ENCODE measurements around the gene GJC1. TPM values are rescaled to one million over a fixed set of nuclear protein-coding genes. Genes with fewer than 3 reads are reported as not detected.
A peak's percentile ranks its signal among the peaks of the same experiment; 100 is the strongest.

GJC1 gene
- total RNA-seq, 1 donor from 2014 or later: 0.53 TPM

GRCh38 chr17:44779211-44780025 lies 50.7 kb downstream of the GJC1 start:
- DNase-seq (ENCODE audit: low spot score) (peak; percentile 73), ATAC-seq (peak; percentile 54)

- DNase-seq (ENCODE audit: low spot score) (no peak), ATAC-seq (no peak)
Measured at GRCh38 chr17:44778656-44779210, 51.4 kb downstream of the GJC1 start.

GRCh38 chr17:44777394-44778348 lies 52.4 kb downstream of the GJC1 start:
- ATAC-seq (no peak), DNase-seq (ENCODE audit: low spot score) (no peak)

- DNase-seq (ENCODE audit: low spot score) (no peak), ATAC-seq (no peak)
Measured at GRCh38 chr17:44776628-44777393, 53.3 kb downstream of the GJC1 start.

- no peak for DNase-seq (ENCODE audit: low spot score)
- ATAC-seq: peak; percentile 12
Measured at GRCh38 chr17:44775838-44776621, 54.1 kb downstream of the GJC1 start.

- ATAC-seq (peak; percentile 90), DNase-seq (ENCODE audit: low spot score) (peak; percentile 97)
Measured at GRCh38 chr17:44775136-44775837, 54.8 kb downstream of the GJC1 start.

- ATAC-seq (peak; percentile 81), DNase-seq (ENCODE audit: low spot score) (peak; percentile 86)
Measured at GRCh38 chr17:44774271-44775135, 55.6 kb downstream of the GJC1 start.

- ATAC-seq (no peak), DNase-seq (ENCODE audit: low spot score) (no peak)
Measured at GRCh38 chr17:44773140-44773539, 56.9 kb downstream of the GJC1 start.

- DNase-seq (ENCODE audit: low spot score) (no peak), ATAC-seq (no peak)
Measured at GRCh38 chr17:44772308-44773045, 57.6 kb downstream of the GJC1 start.

GRCh38 chr17:44770166-44770925 lies 59.7 kb downstream of the GJC1 start:
- ATAC-seq (no peak), DNase-seq (ENCODE audit: low spot score) (no peak)

- ATAC-seq (peak; percentile 27), DNase-seq (ENCODE audit: low spot score) (no peak)
Measured at GRCh38 chr17:44769647-44770084, 60.4 kb downstream of the GJC1 start.

GRCh38 chr17:44769230-44769629 lies 60.9 kb downstream of the GJC1 start:
- DNase-seq (ENCODE audit: low spot score): no peak
- ATAC-seq: no peak

GRCh38 chr17:44768505-44769142 lies 61.5 kb downstream of the GJC1 start:
- DNase-seq (ENCODE audit: low spot score) (no peak), ATAC-seq (no peak)

GRCh38 chr17:44767493-44767892 lies 62.6 kb downstream of the GJC1 start:
- ATAC-seq (no peak), DNase-seq (ENCODE audit: low spot score) (no peak)

- no peak for ATAC-seq
- DNase-seq (ENCODE audit: low spot score): no peak
Measured at GRCh38 chr17:44766409-44767038, 63.6 kb downstream of the GJC1 start.

- no peak for ATAC-seq
- no peak for DNase-seq (ENCODE audit: low spot score)
Measured at GRCh38 chr17:44765965-44766364, 64.1 kb downstream of the GJC1 start.
